ENCODE results near the gene BSN. TPM values are rescaled to one million over a fixed set of nuclear protein-coding genes. Genes with fewer than 3 reads are reported as not detected.

Gene BSN
- total RNA-seq, 4 donors from 2014 or later: 0.44 to 1.8 (median 0.92) TPM

DNA sequence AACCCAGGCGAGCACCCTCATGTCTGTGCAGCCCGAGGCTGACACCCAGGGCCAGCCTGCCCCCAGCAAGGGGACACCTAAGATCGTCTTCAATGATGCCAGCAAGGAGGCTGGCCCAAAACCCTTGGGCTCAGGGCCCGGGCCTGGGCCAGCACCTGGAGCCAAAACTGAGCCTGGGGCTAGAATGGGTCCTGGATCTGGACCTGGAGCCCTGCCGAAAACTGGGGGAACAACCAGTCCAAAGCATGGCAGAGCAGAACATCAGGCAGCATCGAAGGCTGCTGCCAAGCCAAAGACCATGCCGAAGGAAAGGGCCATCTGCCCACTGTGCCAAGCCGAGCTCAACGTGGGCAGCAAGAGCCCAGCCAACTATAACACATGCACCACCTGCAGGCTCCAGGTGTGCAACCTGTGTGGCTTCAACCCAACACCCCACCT lies 88.5 kb downstream of the BSN start:
- H3K4me1 ChIP-seq: no peaks in the 10 kb centered on the region
- WGBS, 2 donors: 94 to 96% methylated on average over 4 to 8 of the region's 9 CpGs
- H3K27ac ChIP-seq: no peak overlapping the region
- no peak overlapping the region for H3K4me3 ChIP-seq
- H3K9me3 ChIP-seq: no peaks in the 10 kb centered on the region
- H3K36me3 ChIP-seq: peaks cover 0 to 14% (median 0%) of the 10 kb centered on the region in 3 donors
- TF ChIP-seq POLR2A (IDR thresholded peaks at IDR 0.05) (no peak), EP300 (IDR thresholded peaks at IDR 0.05) (no peak)
- TF ChIP-seq, protein P1, sequence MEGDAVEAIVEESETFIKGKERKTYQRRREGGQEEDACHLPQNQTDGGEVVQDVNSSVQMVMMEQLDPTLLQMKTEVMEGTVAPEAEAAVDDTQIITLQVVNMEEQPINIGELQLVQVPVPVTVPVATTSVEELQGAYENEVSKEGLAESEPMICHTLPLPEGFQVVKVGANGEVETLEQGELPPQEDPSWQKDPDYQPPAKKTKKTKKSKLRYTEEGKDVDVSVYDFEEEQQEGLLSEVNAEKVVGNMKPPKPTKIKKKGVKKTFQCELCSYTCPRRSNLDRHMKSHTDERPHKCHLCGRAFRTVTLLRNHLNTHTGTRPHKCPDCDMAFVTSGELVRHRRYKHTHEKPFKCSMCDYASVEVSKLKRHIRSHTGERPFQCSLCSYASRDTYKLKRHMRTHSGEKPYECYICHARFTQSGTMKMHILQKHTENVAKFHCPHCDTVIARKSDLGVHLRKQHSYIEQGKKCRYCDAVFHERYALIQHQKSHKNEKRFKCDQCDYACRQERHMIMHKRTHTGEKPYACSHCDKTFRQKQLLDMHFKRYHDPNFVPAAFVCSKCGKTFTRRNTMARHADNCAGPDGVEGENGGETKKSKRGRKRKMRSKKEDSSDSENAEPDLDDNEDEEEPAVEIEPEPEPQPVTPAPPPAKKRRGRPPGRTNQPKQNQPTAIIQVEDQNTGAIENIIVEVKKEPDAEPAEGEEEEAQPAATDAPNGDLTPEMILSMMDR (IDR thresholded peaks at IDR 0.05): no peak
- DNase-seq (ENCODE audit: low spot score in 2 of 2): no peak
- no peaks in the 10 kb centered on the region for H3K27me3 ChIP-seq

DNA sequence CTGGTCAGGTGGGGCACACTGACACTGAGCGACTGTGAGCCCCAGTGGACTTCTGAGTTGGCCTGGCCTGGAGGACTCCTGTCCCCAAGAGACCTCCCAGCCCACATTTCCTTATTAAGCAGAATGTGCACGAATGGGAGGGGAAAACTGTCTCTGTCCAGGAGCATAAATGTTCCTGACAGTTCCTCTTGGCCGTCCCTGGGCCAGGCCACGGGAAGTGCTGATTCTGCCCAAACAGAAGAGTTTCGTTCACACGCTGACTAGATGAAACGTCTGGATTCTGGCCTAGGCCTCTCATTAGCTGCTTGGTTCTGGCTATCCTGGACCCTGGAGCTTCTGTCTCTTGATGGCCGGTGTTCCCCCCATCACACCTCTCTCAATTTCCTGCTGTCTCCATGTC lies 90.4 kb downstream of the BSN start:
- Histone ChIP-seq H3K36me3 (peaks cover 0 to 14% (median 0%) of the 10 kb centered on the region in 3 donors), H3K4me1 (no peaks in the 10 kb centered on the region), H3K9me3 (no peaks in the 10 kb centered on the region), H3K27me3 (no peaks in the 10 kb centered on the region), H3K27ac (no peak overlapping the region), H3K4me3 (no peak overlapping the region)
- TF ChIP-seq EP300 (IDR thresholded peaks at IDR 0.05) (no peak), POLR2A (IDR thresholded peaks at IDR 0.05) (no peak)
- TF ChIP-seq, protein P1 (IDR thresholded peaks at IDR 0.05): no peak
- no peak for DNase-seq (ENCODE audit: low spot score in 2 of 2)
- WGBS, 2 donors: 81 to 87% methylated on average over 7 to 8 of the region's 8 CpGs

DNA sequence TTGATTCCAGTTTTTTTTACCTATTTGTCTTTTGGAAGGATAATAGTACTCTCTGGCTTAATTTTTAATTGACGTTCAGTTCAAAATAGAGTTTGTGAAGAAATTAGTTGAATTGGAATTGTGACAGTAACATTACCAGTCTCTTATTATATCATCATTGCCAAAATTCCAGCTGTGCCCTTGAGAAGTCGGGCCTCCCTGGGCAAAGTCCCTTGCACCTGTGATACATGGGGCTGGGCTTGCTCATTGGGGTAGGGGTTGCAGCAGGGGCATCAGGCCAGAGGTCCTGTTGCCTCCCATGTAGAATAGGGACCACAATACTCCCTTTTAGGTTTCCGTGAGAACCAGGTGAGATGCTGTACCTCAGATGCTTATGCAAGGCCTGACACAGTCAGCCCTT lies 92.0 kb downstream of the BSN start:
- Histone ChIP-seq H3K9me3 (no peaks in the 10 kb centered on the region), H3K27me3 (no peaks in the 10 kb centered on the region), H3K27ac (no peak overlapping the region), H3K36me3 (peaks cover 0 to 18% (median 0%) of the 10 kb centered on the region in 3 donors), H3K4me3 (no peak overlapping the region), H3K4me1 (no peaks in the 10 kb centered on the region)
- TF ChIP-seq EP300 (IDR thresholded peaks at IDR 0.05) (no peak), POLR2A (IDR thresholded peaks at IDR 0.05) (no peak)
- TF ChIP-seq, protein P1 (IDR thresholded peaks at IDR 0.05): no peak
- no peak for DNase-seq (ENCODE audit: low spot score in 2 of 2)
- WGBS, 2 donors: 81 to 84% methylated on average over 3 of the region's 3 CpGs

DNA sequence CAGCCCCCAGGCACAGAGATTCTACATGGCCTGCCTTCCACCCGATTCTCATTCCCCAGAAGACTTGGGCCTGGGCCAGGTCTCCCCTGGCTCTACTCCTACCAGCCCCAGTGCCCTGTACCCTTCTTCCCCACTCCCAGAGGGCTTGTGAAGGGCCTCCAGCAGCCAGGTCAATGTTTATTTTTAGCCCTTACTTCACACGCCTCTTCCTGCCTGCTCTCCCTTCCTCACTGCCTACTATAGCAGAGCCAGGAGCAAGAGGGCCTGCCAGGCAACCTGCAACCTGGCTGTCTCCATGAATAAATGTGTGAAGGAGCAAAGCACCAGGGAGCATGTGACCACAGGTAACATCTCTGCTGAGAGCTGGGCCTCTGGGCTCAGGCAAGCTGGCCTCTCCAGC lies 93.5 kb downstream of the BSN start:
- peaks cover 0 to 23% (median 0%) of the 10 kb centered on the region in 3 donors for H3K36me3 ChIP-seq
- TF ChIP-seq EP300 (IDR thresholded peaks at IDR 0.05): no peak
- no peak for TF ChIP-seq POLR2A (IDR thresholded peaks at IDR 0.05)
- TF ChIP-seq, protein P1 (IDR thresholded peaks at IDR 0.05): no peak
- no peak overlapping the region for H3K27ac ChIP-seq
- H3K4me3 ChIP-seq: no peak overlapping the region
- no peaks in the 10 kb centered on the region for H3K9me3 ChIP-seq
- H3K4me1 ChIP-seq: no peaks in the 10 kb centered on the region
- DNase-seq (ENCODE audit: low spot score in 2 of 2): no peak
- H3K27me3 ChIP-seq: no peaks in the 10 kb centered on the region
- 62 to 71% methylated on average over 2 of the region's 2 CpGs for WGBS, 2 donors

DNA sequence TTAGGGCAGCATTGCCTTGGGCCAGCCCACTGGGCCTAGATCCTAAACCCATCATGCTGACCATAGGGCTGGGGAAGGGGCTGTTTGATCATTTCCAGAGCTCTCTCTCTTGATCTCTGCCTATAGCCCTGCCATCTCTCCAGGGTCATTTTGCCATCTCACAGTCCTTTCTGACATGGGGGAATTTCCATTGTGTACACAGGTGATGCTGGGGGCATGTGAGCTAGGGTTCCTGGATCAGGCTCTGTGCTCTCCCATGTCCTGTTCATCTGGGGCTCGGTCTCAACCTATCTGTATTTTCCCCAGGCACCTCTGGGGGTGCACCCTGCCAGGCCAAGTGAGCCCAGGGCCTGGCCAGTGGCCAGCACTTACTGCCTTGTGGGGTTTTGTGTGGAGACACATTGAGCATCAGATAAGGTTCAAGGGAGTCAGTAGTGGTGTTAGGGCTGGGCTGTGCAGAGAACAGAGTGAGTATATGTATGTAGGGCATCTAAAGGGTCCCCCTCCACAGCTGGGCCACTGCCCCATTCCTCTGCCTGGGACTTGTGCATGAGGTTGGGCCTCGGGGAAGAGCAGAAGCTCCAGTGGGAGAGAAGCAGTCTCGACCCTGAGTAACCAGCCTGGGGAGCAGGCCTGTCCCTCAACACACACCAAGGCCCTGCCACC lies 94.2 kb downstream of the BSN start:
- no peak for DNase-seq (ENCODE audit: low spot score in 2 of 2)
- Histone ChIP-seq H3K27ac (no peak overlapping the region), H3K36me3 (peaks cover 0 to 20% (median 0%) of the 10 kb centered on the region in 3 donors), H3K9me3 (no peaks in the 10 kb centered on the region), H3K4me1 (no peaks in the 10 kb centered on the region), H3K4me3 (no peak overlapping the region), H3K27me3 (no peaks in the 10 kb centered on the region)
- WGBS, 2 donors: 75 to 82% methylated on average over 2 to 3 of the region's 3 CpGs
- TF ChIP-seq EP300 (IDR thresholded peaks at IDR 0.05): no peak
